Measurements from ENCODE around the gene PRKG1.

- TF ChIP-seq, protein P1, sequence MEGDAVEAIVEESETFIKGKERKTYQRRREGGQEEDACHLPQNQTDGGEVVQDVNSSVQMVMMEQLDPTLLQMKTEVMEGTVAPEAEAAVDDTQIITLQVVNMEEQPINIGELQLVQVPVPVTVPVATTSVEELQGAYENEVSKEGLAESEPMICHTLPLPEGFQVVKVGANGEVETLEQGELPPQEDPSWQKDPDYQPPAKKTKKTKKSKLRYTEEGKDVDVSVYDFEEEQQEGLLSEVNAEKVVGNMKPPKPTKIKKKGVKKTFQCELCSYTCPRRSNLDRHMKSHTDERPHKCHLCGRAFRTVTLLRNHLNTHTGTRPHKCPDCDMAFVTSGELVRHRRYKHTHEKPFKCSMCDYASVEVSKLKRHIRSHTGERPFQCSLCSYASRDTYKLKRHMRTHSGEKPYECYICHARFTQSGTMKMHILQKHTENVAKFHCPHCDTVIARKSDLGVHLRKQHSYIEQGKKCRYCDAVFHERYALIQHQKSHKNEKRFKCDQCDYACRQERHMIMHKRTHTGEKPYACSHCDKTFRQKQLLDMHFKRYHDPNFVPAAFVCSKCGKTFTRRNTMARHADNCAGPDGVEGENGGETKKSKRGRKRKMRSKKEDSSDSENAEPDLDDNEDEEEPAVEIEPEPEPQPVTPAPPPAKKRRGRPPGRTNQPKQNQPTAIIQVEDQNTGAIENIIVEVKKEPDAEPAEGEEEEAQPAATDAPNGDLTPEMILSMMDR (IDR thresholded peaks at IDR 0.05): no peak
- no peak for TF ChIP-seq POLR2A (IDR thresholded peaks at IDR 0.05)
Measured at GRCh38 chr10:51838471-51838870, 764.2 kb downstream of the PRKG1 start.
